Measurements from ENCODE around the gene ZFPL1. TPM values are rescaled to one million over a fixed set of nuclear protein-coding genes. Genes with fewer than 3 reads are reported as not detected.

ZFPL1 gene
- total RNA-seq, 4 donors from 2014 or later = 34.1 to 58.5 (median 41.9) TPM

DNA sequence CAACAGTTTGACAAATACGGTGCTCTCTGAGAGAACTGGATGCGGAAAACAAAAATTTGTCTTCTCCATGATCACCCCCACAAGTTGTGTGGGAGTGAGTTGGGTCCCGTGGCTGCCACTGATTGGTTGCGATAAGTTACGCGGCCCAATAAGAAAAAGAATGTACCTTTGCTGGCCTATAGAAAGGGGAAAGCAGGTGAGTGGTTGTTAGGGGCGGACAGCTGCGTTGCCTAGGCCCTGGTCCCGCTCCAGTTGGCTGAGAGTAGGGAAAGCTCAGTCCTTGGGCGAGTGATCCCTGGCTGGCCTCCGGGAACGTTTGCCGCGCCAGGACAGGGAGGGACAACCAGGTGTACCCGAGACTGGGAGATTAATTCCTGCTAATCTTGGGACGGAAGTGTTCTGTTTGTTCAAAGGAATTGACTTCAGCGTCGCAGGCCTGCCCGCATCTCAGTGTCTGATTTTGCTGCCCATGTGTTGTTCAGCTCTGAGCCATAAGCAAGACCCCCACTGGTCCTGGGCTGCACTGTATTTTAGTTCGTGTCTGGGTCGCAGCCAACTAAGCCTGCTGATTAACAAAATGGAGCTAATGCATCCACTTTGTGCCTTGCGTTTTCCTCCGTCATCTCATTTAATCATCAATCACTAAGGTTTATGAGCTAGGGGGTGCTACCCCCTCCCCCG lies 51.1 kb downstream of the ZFPL1 start:
- Histone ChIP-seq H3K4me1 (peaks cover 34% of the 10 kb centered on the region), H3K27me3 (no peaks in the 10 kb centered on the region), H3K36me3 (peaks cover 24% of the 10 kb centered on the region), H3K4me3 (peak overlapping the region; percentile 80), H3K27ac (peak overlapping the region; percentile 98), H3K9me3 (no peaks in the 10 kb centered on the region)
- peak; percentile 94 to 95 for DNase-seq (ENCODE audit: low spot score in 2 of 2)
- WGBS = 1% methylated on average over 24 of the region's 24 CpGs
- TF ChIP-seq POLR2A (IDR thresholded peaks at IDR 0.05) (no peak), POLR2AphosphoS5 (IDR thresholded peaks at IDR 0.05) (peak in 2 of 3 donors; percentile 26 to 57), EP300 (IDR thresholded peaks at IDR 0.05) (no peak)
- TF ChIP-seq, protein P1, sequence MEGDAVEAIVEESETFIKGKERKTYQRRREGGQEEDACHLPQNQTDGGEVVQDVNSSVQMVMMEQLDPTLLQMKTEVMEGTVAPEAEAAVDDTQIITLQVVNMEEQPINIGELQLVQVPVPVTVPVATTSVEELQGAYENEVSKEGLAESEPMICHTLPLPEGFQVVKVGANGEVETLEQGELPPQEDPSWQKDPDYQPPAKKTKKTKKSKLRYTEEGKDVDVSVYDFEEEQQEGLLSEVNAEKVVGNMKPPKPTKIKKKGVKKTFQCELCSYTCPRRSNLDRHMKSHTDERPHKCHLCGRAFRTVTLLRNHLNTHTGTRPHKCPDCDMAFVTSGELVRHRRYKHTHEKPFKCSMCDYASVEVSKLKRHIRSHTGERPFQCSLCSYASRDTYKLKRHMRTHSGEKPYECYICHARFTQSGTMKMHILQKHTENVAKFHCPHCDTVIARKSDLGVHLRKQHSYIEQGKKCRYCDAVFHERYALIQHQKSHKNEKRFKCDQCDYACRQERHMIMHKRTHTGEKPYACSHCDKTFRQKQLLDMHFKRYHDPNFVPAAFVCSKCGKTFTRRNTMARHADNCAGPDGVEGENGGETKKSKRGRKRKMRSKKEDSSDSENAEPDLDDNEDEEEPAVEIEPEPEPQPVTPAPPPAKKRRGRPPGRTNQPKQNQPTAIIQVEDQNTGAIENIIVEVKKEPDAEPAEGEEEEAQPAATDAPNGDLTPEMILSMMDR (IDR thresholded peaks at IDR 0.05) = no peak

DNA sequence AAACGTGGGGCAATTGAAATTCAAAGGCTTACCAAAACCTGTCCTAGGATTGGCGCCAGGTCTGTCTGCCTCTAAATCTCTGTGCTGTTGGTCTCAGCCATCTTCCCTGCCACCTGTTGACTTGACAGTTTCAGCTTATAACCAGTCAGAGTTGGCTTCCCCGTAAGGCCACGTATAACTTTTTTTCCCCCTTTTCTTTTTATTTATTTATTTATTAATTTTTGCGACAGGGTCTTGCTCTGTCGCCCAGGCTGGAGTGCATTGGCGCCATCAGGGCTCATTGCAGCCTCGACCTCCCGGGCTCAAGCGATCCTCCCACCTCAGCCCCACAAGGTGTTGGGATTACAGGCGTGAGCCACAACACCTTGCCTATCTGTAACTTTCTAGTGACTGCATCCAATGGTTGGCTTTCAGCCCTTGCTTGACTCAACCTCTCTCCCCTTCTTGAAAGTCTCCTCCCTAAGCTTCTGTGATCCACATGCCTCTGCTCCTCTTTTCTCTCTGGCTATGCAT lies 51.7 kb downstream of the ZFPL1 start:
- DNase-seq (ENCODE audit: low spot score in 2 of 2) = peak in 1 of 2 donors; percentile 59
- H3K27ac ChIP-seq = peak overlapping the region; percentile 98
- no peaks in the 10 kb centered on the region for H3K27me3 ChIP-seq
- peak overlapping the region; percentile 80 for H3K4me3 ChIP-seq
- peaks cover 34% of the 10 kb centered on the region for H3K4me1 ChIP-seq
- no peaks in the 10 kb centered on the region for H3K9me3 ChIP-seq
- TF ChIP-seq, protein P1 (IDR thresholded peaks at IDR 0.05) = no peak
- no peak for TF ChIP-seq EP300 (IDR thresholded peaks at IDR 0.05)
- TF ChIP-seq POLR2AphosphoS5 (IDR thresholded peaks at IDR 0.05) = no peak
- no peak for TF ChIP-seq POLR2A (IDR thresholded peaks at IDR 0.05)
- peaks cover 18% of the 10 kb centered on the region for H3K36me3 ChIP-seq
- WGBS = 49% methylated on average over 11 of the region's 11 CpGs

DNA sequence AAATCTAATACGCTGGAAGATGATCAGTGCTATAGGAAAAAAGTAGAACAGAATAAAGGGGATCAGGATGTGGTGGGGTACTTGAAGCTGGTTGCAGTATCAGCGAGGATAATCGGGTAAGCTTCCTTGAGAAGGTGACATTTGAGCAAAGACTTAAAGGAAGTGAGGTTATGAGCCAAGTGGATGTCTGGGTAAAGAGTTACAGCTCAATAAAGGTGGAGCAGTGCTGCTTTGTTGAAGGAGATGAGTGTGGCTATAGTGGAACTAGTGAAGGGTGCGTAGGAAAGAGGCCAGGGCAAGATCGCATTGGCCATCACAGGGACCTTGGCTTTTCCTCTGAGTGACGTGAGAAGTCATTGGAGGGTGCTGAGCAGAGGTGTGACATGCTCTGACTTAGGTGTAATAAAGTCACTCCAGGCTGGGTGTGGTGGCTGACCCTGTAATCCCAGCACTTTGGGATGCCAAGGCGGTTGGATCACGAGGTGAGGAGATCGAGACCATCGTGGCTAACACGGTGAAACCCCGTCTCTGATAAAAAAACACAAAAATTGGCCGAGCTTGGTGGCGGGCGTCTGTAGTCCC lies 52.6 kb downstream of the ZFPL1 start:
- H3K4me1 ChIP-seq = peaks cover 33% of the 10 kb centered on the region
- no peak overlapping the region for H3K4me3 ChIP-seq
- H3K27me3 ChIP-seq = no peaks in the 10 kb centered on the region
- TF ChIP-seq EP300 (IDR thresholded peaks at IDR 0.05) = no peak
- TF ChIP-seq POLR2A (IDR thresholded peaks at IDR 0.05) = no peak
- DNase-seq (ENCODE audit: low spot score in 2 of 2) = peak in 1 of 2 donors; percentile 27
- H3K36me3 ChIP-seq = peaks cover 9% of the 10 kb centered on the region
- H3K9me3 ChIP-seq = no peaks in the 10 kb centered on the region
- WGBS = 83% methylated on average over 15 of the region's 15 CpGs
- H3K27ac ChIP-seq = no peak overlapping the region

Other genes with a start within 250 kb of the ZFPL1 start
- 10 to 100 TPM; 42.2 to 64.9 (median 61.1) TPM for gene CDC42BPG, start 239.6 kb upstream of the ZFPL1 start, total RNA-seq
- 10 to 100 TPM; 47.8 to 85.4 (median 76.8) TPM for gene EHD1, start 205.6 kb upstream of the ZFPL1 start, total RNA-seq
- 10 to 100 TPM; 69.5 to 82.2 (median 76.0) TPM for gene ATG2A, start 167.0 kb upstream of the ZFPL1 start, total RNA-seq
- gene PPP2R5B, start 159.5 kb upstream of the ZFPL1 start, total RNA-seq = 10 to 100 TPM; 20.1 to 38.3 (median 27.3) TPM
- not detected for gene GPHA2, start 148.3 kb upstream of the ZFPL1 start, total RNA-seq
- gene MAJIN, start 112.1 kb upstream of the ZFPL1 start, total RNA-seq = not detected
- under 1 TPM in 2 of 4 donors, not detected in 2; 0.30 to 0.38 TPM for gene BATF2, start 87.3 kb upstream of the ZFPL1 start, total RNA-seq
- 10 to 100 TPM; 67.8 to 91.3 (median 87.8) TPM for gene ARL2, start 70.1 kb upstream of the ZFPL1 start, total RNA-seq
- gene SNX15, start 56.8 kb upstream of the ZFPL1 start, total RNA-seq = 10 to 100 TPM; 12.1 to 30.9 (median 24.2) TPM
- 10 to 100 TPM in 3 of 4 donors, 1 to 10 TPM in 1; 8.7 to 16.5 (median 12.4) TPM for gene SAC3D1, start 43.0 kb upstream of the ZFPL1 start, total RNA-seq
- gene NAALADL1, start 25.7 kb upstream of the ZFPL1 start, total RNA-seq = 1 to 10 TPM; 2.7 to 8.3 (median 5.1) TPM
- 1 to 10 TPM in 3 of 4 donors, under 1 TPM in 1; 0.91 to 6.8 (median 1.4) TPM for gene CDCA5, start 182 bp upstream of the ZFPL1 start, total RNA-seq
- 100 to 1,000 TPM; 465 to 843 (median 596) TPM for gene VPS51, start 12.0 kb downstream of the ZFPL1 start, total RNA-seq
- gene TM7SF2, start 27.6 kb downstream of the ZFPL1 start, total RNA-seq = 100 to 1,000 TPM in 2 of 4 donors, 10 to 100 TPM in 2; 76.5 to 214 (median 145) TPM
- 10 to 100 TPM in 3 of 4 donors, 1 to 10 TPM in 1; 9.0 to 23.3 (median 17.6) TPM for gene ZNHIT2, start 33.5 kb downstream of the ZFPL1 start, total RNA-seq
- gene FAU, start 37.9 kb downstream of the ZFPL1 start, total RNA-seq = 100 to 1,000 TPM; 584 to 609 (median 602) TPM
- 10 to 100 TPM; 48.0 to 68.5 (median 61.7) TPM for gene MRPL49, start 38.1 kb downstream of the ZFPL1 start, total RNA-seq
- gene SYVN1, start 50.3 kb downstream of the ZFPL1 start, total RNA-seq = 10 to 100 TPM; 52.7 to 61.2 (median 56.9) TPM
- not detected for gene SPDYC, start 86.0 kb downstream of the ZFPL1 start, total RNA-seq
- gene CAPN1, start 97.7 kb downstream of the ZFPL1 start, total RNA-seq = 100 to 1,000 TPM; 467 to 627 (median 561) TPM
- 10 to 100 TPM in 1 of 4 donors, 1 to 10 TPM in 3; 4.5 to 19.7 (median 7.3) TPM for gene POLA2, start 177.7 kb downstream of the ZFPL1 start, total RNA-seq
- 1 to 10 TPM; 1.9 to 8.3 (median 5.7) TPM for gene CDC42EP2, start 230.6 kb downstream of the ZFPL1 start, total RNA-seq
- 10 to 100 TPM; 17.8 to 35.8 (median 27.4) TPM for gene DPF2, start 249.6 kb downstream of the ZFPL1 start, total RNA-seq